Ishikawa (cell line): Measurements from ENCODE around the gene ZFP92.

Source experiments
- CEBPB ChIP-seq: IDR thresholded peaks from 2 replicates; pipeline ENCODE4 v1.6.1; 2012
- CREB1 ChIP-seq: IDR thresholded peaks from 2 replicates; pipeline ENCODE4 v1.6.1; 2012; ENCODE audit warnings: low read depth
- EGR1 ChIP-seq: IDR thresholded peaks from 2 replicates; pipeline ENCODE4 v1.6.1; 2012
- EP300 ChIP-seq: IDR thresholded peaks from 2 replicates; pipeline ENCODE4 v1.6.1; 2012; ENCODE audit warnings: borderline replicate concordance
- FOXM1 ChIP-seq: IDR thresholded peaks from 2 replicates; pipeline ENCODE4 v1.6.1; 2012; ENCODE audit warnings: low read depth, borderline replicate concordance
- MAX ChIP-seq: IDR thresholded peaks from 2 replicates; pipeline ENCODE4 v1.6.1; 2012
- NFIC ChIP-seq: IDR thresholded peaks from 2 replicates; pipeline ENCODE4 v1.6.1; 2012
- RAD21 ChIP-seq: IDR thresholded peaks from 2 replicates; pipeline ENCODE4 v1.6.1; 2012; ENCODE audit warnings: low read depth
- REST ChIP-seq: IDR thresholded peaks from 2 replicates; pipeline ENCODE4 v1.6.1; 2012; ENCODE audit warnings: low read depth, mild to moderate bottlenecking
- TAF1 ChIP-seq: IDR thresholded peaks from 2 replicates; pipeline ENCODE4 v1.6.1; 2012; ENCODE audit warnings: low read depth, mild to moderate bottlenecking
- TCF12 ChIP-seq: IDR thresholded peaks from 2 replicates; pipeline ENCODE4 v1.6.1; 2012; ENCODE audit warnings: low read depth
- TEAD4 ChIP-seq: IDR thresholded peaks from 2 replicates; pipeline ENCODE4 v1.6.1; 2012
- USF1 ChIP-seq: IDR thresholded peaks from 2 replicates; pipeline ENCODE4 v1.6.1; 2012
- YY1 ChIP-seq: IDR thresholded peaks from 2 replicates; pipeline ENCODE4 v1.6.1; 2012; ENCODE audit warnings: low read depth
- ZBTB7A ChIP-seq: IDR thresholded peaks from 2 replicates; pipeline ENCODE4 v1.6.1; 2012; ENCODE audit warnings: low read depth

ZFP92 gene

GRCh38 chrX:153372949-153373348 is 38.3 kb upstream of the ZFP92 start:
- no peak for TF ChIP-seq USF1
- TF ChIP-seq MAX: no peak

- TF ChIP-seq YY1: no peak
- no peak for TF ChIP-seq ZBTB7A
- TF ChIP-seq REST: no peak
- TF ChIP-seq EGR1: no peak
- no peak for TF ChIP-seq MAX
- TF ChIP-seq FOXM1: no peak
- no peak for TF ChIP-seq CREB1
Observed at GRCh38 chrX:153374426-153374825, 36.8 kb upstream of the ZFP92 start.

GRCh38 chrX:153375571-153375970 is 35.7 kb upstream of the ZFP92 start:
- TF ChIP-seq TAF1 (no peak), CREB1 (no peak), ZBTB7A (no peak), MAX (no peak), YY1 (no peak)

- TF ChIP-seq TAF1: no peak
- TF ChIP-seq EP300: no peak
- TF ChIP-seq REST: no peak
Observed at GRCh38 chrX:153377727-153378126, 33.5 kb upstream of the ZFP92 start.

GRCh38 chrX:153378607-153379006 is 32.7 kb upstream of the ZFP92 start:
- TF ChIP-seq EP300 (no peak), EGR1 (no peak), TAF1 (no peak), USF1 (no peak), NFIC (no peak), FOXM1 (no peak), ZBTB7A (no peak)

- TF ChIP-seq NFIC (no peak), RAD21 (no peak), YY1 (no peak), TEAD4 (no peak), TCF12 (no peak), CEBPB (no peak), USF1 (no peak), REST (no peak), FOXM1 (no peak), EP300 (no peak), MAX (no peak), ZBTB7A (no peak), CREB1 (no peak), TAF1 (no peak), EGR1 (no peak)
Observed at GRCh38 chrX:153379508-153379907, 31.8 kb upstream of the ZFP92 start.
